Liver (tissue), 9 donors: ENCODE data around the gene PTPN4. TPM values are rescaled to one million over a fixed set of nuclear protein-coding genes. Genes with fewer than 3 reads are reported as not detected.

ENCODE experiments used
- DNase-seq: peaks from one replicate; pipeline ENCODE4 v3.0.0-alpha.2; 2017; ENCODE audit warnings: low spot score
- H3K27ac ChIP-seq, 2 donors: one replicate each; pipeline ENCODE4 v1.7.0; 2013; ENCODE audit warnings: inconsistent platforms in 2 of 2, low read length in 2 of 2, control low read depth in 1 of 2, low read depth in 1 of 2, mild to moderate bottlenecking in 1 of 2
- H3K27me3 ChIP-seq, 4 donors: one replicate each; pipeline versions ENCODE4 v1.6.1 to v1.7.0; 2013; ENCODE audit warnings: low read length in 3 of 4, inconsistent platforms in 1 of 4, mild to moderate bottlenecking in 1 of 4, moderate library complexity in 1 of 4; ENCODE audit not compliant: control insufficient read depth in 4 of 4, insufficient read depth in 4 of 4
- H3K36me3 ChIP-seq, 4 donors: one replicate each; pipeline versions ENCODE4 v1.6.1 to v1.7.0; 2013; ENCODE audit warnings: low read length in 3 of 4, mild to moderate bottlenecking in 3 of 4, low read depth in 1 of 4, moderate library complexity in 1 of 4; ENCODE audit not compliant: control insufficient read depth in 4 of 4, insufficient read depth in 3 of 4
- H3K4me1 ChIP-seq, 4 donors: one replicate each; pipeline versions ENCODE4 v1.6.1 to v1.7.0; 2013; ENCODE audit warnings: low read length in 3 of 4, mild to moderate bottlenecking in 3 of 4, moderate library complexity in 1 of 4; ENCODE audit not compliant: control insufficient read depth in 4 of 4, insufficient read depth in 4 of 4
- H3K4me3 ChIP-seq, 3 donors: one replicate each; pipeline versions ENCODE4 v1.6.1 to v1.7.0; 2013; ENCODE audit warnings: low read length in 3 of 3, control low read depth in 1 of 3, low read depth in 1 of 3, mild to moderate bottlenecking in 1 of 3
- H3K9ac ChIP-seq, 2 donors: one replicate each; pipeline ENCODE4 v1.7.0; 2013; ENCODE audit warnings: low read length in 2 of 2, mild to moderate bottlenecking in 2 of 2, moderate library complexity in 2 of 2, control low read depth in 1 of 2, low read depth in 1 of 2
- H3K9me3 ChIP-seq, 4 donors: one replicate each; pipeline versions ENCODE4 v1.6.1 to v1.7.0; 2013; ENCODE audit warnings: low read length in 3 of 4; ENCODE audit not compliant: control insufficient read depth in 4 of 4
- CTCF ChIP-seq: fragments of 150-350 bp; IDR thresholded peaks from 2 replicates; pipeline ENCODE4 v1.5.1; 2017; ENCODE audit warnings: improper control_type of control experiment, low read depth, low read length; ENCODE audit not compliant: missing input control
- EGR1 ChIP-seq, 2 donors: IDR thresholded peaks; 2 replicates each; pipeline ENCODE4 v1.6.1; 2016 to 2018; ENCODE audit warnings: antibody characterized with exemption in 2 of 2, low read depth in 2 of 2
- FOXA2 ChIP-seq: IDR thresholded peaks from 2 replicates; pipeline ENCODE4 v1.6.1; 2016; ENCODE audit warnings: antibody characterized with exemption
- GABPA ChIP-seq, 2 donors: IDR thresholded peaks in 1 of 2; conservative IDR thresholded peaks in 1 of 2; 2 replicates each; pipeline ENCODE4 v1.6.1; 2016; ENCODE audit warnings: antibody characterized with exemption in 2 of 2, mild to moderate bottlenecking in 1 of 2, moderate library complexity in 1 of 2
- HNF4A ChIP-seq, 2 donors: conservative IDR thresholded peaks; 2 replicates each; pipeline ENCODE4 v1.6.1; 2016; ENCODE audit warnings: antibody characterized with exemption in 2 of 2, mild to moderate bottlenecking in 2 of 2
- HNF4G ChIP-seq: IDR thresholded peaks from 2 replicates; pipeline ENCODE4 v1.6.1; 2016; ENCODE audit warnings: antibody characterized with exemption
- JUND ChIP-seq, 2 donors: IDR thresholded peaks; 2 replicates each; pipeline ENCODE4 v1.6.1; 2016; ENCODE audit warnings: antibody characterized with exemption in 2 of 2
- MAX ChIP-seq: IDR thresholded peaks from 2 replicates; pipeline ENCODE4 v1.6.1; 2016; ENCODE audit warnings: antibody characterized with exemption
- NR2F2 ChIP-seq: IDR thresholded peaks from 2 replicates; pipeline ENCODE4 v1.6.1; 2016; ENCODE audit warnings: antibody characterized with exemption
- RAD21 ChIP-seq, 2 donors: IDR thresholded peaks; 2 replicates each; pipeline ENCODE4 v1.6.1; 2016; ENCODE audit warnings: antibody characterized with exemption in 2 of 2, mild to moderate bottlenecking in 2 of 2
- RXRA ChIP-seq, 2 donors: IDR thresholded peaks; 2 replicates each; pipeline ENCODE4 v1.6.1; 2017 to 2018; ENCODE audit warnings: antibody characterized with exemption in 2 of 2, mild to moderate bottlenecking in 1 of 2
- SP1 ChIP-seq: IDR thresholded peaks from 2 replicates; pipeline ENCODE4 v1.6.1; 2018; ENCODE audit warnings: antibody characterized with exemption, mild to moderate bottlenecking
- TAF1 ChIP-seq: conservative IDR thresholded peaks from 2 replicates; pipeline ENCODE4 v1.6.1; 2016; ENCODE audit warnings: antibody characterized with exemption, mild to moderate bottlenecking
- YY1 ChIP-seq: IDR thresholded peaks from 2 replicates; pipeline ENCODE4 v1.6.1; 2016; ENCODE audit warnings: antibody characterized with exemption, mild to moderate bottlenecking
- WGBS: extraction: QIAGEN DNeasy Blood & Tissue Kit; methylation state at CpG from one replicate; pipeline ENCODE4 v1.1.7; 2013; 5-methylcytosine and 5-hydroxymethylcytosine counted together
- polyA plus RNA-seq, 2 donors: library from polyadenylated mRNA; stranded (reverse) in 1 of 2; unstranded in 1 of 2; fragments of 200-250 nt in 1 of 2; fragments of >200 nt in 1 of 2; fragmentation: Nextera tagmentation in 1 of 2; extraction: Ambion mirVana in 1 of 2; gene quantifications; one replicate each; pipeline versions ENCODE4 v1.2.1 to v1.2.3, GENCODE V29; 2013 to 2015
- total RNA-seq, 2 donors: library from RNA; depleted of rRNA; stranded (reverse); fragments of >200 nt; gene quantifications; one replicate each; pipeline ENCODE4 v1.2.3, GENCODE V29; 2014
- TF ChIP-seq, protein P1 (sequence below): IDR thresholded peaks from 2 replicates; pipeline ENCODE4 v1.6.1; 2016; ENCODE audit warnings: antibody characterized with exemption, mild to moderate bottlenecking
- TF ChIP-seq, protein P2 (sequence below): IDR thresholded peaks from 2 replicates; pipeline ENCODE4 v1.6.1; 2016; ENCODE audit warnings: antibody characterized with exemption
- TF ChIP-seq, protein P3 (sequence below): IDR thresholded peaks from 2 replicates; pipeline ENCODE4 v1.6.1; 2016; ENCODE audit warnings: antibody characterized with exemption
- donor health status: healthy.
- donor health status: healthy.
- donor health status: healthy.
- donor health status: healthy.
- donor health status: healthy.

The PTPN4 gene
- total and polyA plus RNA-seq, 4 donors, result 4.2 to 34.6 (median 9.5) TPM

GRCh38 chr2:119753041-119753929 lies 6.4 kb upstream of the PTPN4 start:
- DNase-seq, result no peak
- H3K4me3 ChIP-seq, result no peak overlapping the region
- TF ChIP-seq FOXA2, result no peak
- TF ChIP-seq RXRA (IDR thresholded peaks at IDR 0.05), result no peak
- TF ChIP-seq, protein P1, sequence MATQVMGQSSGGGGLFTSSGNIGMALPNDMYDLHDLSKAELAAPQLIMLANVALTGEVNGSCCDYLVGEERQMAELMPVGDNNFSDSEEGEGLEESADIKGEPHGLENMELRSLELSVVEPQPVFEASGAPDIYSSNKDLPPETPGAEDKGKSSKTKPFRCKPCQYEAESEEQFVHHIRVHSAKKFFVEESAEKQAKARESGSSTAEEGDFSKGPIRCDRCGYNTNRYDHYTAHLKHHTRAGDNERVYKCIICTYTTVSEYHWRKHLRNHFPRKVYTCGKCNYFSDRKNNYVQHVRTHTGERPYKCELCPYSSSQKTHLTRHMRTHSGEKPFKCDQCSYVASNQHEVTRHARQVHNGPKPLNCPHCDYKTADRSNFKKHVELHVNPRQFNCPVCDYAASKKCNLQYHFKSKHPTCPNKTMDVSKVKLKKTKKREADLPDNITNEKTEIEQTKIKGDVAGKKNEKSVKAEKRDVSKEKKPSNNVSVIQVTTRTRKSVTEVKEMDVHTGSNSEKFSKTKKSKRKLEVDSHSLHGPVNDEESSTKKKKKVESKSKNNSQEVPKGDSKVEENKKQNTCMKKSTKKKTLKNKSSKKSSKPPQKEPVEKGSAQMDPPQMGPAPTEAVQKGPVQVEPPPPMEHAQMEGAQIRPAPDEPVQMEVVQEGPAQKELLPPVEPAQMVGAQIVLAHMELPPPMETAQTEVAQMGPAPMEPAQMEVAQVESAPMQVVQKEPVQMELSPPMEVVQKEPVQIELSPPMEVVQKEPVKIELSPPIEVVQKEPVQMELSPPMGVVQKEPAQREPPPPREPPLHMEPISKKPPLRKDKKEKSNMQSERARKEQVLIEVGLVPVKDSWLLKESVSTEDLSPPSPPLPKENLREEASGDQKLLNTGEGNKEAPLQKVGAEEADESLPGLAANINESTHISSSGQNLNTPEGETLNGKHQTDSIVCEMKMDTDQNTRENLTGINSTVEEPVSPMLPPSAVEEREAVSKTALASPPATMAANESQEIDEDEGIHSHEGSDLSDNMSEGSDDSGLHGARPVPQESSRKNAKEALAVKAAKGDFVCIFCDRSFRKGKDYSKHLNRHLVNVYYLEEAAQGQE, result no peak
- TF ChIP-seq HNF4A (conservative IDR thresholded peaks at IDR 0.05), result peak; percentile 56 to 80
- TF ChIP-seq SP1, result no peak
- no peak for TF ChIP-seq GABPA (IDR thresholded peaks at IDR 0.05 in 1 of 2, conservative IDR thresholded peaks at IDR 0.05 in 1 of 2)
- no peak for TF ChIP-seq TAF1
- TF ChIP-seq JUND (IDR thresholded peaks at IDR 0.05), result no peak
- peak; percentile 96 to 97 for TF ChIP-seq RAD21 (IDR thresholded peaks at IDR 0.05)
- TF ChIP-seq, protein P2, sequence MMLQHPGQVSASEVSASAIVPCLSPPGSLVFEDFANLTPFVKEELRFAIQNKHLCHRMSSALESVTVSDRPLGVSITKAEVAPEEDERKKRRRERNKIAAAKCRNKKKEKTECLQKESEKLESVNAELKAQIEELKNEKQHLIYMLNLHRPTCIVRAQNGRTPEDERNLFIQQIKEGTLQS, result no peak
- no peak for TF ChIP-seq EGR1 (IDR thresholded peaks at IDR 0.05; ENCODE audit: low read depth in 2 of 2)
- no peak for TF ChIP-seq HNF4G
- TF ChIP-seq NR2F2, result no peak
- TF ChIP-seq, protein P3, sequence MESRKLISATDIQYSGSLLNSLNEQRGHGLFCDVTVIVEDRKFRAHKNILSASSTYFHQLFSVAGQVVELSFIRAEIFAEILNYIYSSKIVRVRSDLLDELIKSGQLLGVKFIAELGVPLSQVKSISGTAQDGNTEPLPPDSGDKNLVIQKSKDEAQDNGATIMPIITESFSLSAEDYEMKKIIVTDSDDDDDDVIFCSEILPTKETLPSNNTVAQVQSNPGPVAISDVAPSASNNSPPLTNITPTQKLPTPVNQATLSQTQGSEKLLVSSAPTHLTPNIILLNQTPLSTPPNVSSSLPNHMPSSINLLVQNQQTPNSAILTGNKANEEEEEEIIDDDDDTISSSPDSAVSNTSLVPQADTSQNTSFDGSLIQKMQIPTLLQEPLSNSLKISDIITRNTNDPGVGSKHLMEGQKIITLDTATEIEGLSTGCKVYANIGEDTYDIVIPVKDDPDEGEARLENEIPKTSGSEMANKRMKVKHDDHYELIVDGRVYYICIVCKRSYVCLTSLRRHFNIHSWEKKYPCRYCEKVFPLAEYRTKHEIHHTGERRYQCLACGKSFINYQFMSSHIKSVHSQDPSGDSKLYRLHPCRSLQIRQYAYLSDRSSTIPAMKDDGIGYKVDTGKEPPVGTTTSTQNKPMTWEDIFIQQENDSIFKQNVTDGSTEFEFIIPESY, result no peak
- no peak for TF ChIP-seq MAX
- TF ChIP-seq YY1, result peak; percentile 30
- peak; percentile 75 for TF ChIP-seq CTCF
- H3K9me3 ChIP-seq, result no peaks in the 10 kb centered on the region
- WGBS, result 44% methylated on average over 7 of the region's 7 CpGs
- no peak overlapping the region for H3K9ac ChIP-seq
- H3K27me3 ChIP-seq, result no peaks in the 10 kb centered on the region
- peaks cover 3 to 26% (median 24%) of the 10 kb centered on the region in 4 donors for H3K4me1 ChIP-seq
- no peak overlapping the region for H3K27ac ChIP-seq
- no peaks in the 10 kb centered on the region for H3K36me3 ChIP-seq
